ENCODE data around the gene SLC25A21.

GRCh38 chr14:37124614-37125013 lies 47.8 kb downstream of the SLC25A21 start:
- no peak for TF ChIP-seq HMGXB4 (CRISPR knock-in tag; IDR thresholded peaks at IDR 0.05; ENCODE audit: borderline replicate concordance)
- no peak for TF ChIP-seq EP300 (IDR thresholded peaks at IDR 0.05)
- TF ChIP-seq POLR2A (IDR thresholded peaks at IDR 0.05; ENCODE audit: low read length) = no peak
- TF ChIP-seq MAX (IDR thresholded peaks at IDR 0.05) = no peak
- TF ChIP-seq RNF2 (IDR thresholded peaks at IDR 0.05; ENCODE audit: borderline replicate concordance, low read depth) = no peak
- peak; percentile 31; the same call in 2 of the 3 replicates for TF ChIP-seq CTCF (IDR thresholded peaks at IDR 0.05)
- no peak for TF ChIP-seq REST (IDR thresholded peaks at IDR 0.05)
